ENCODE measurements around the gene SHOC2. TPM values are rescaled to one million over a fixed set of nuclear protein-coding genes. Genes with fewer than 3 reads are reported as not detected.
A peak's percentile ranks its signal among the peaks of the same experiment; 100 is the strongest.

SHOC2 gene
- total and polyA plus RNA-seq, 2 of the 13 experiments (the other 11 are each of a cell fraction or from before 2014, with no cell fraction given): 8.6 to 25.5 TPM

- peak; percentile 67; the same call in 1 of the 2 replicates for TF ChIP-seq PATZ1 (CRISPR knock-in tag; IDR thresholded peaks at IDR 0.05)
- no peak; the same call in 1 of the 2 replicates for TF ChIP-seq HOMEZ (CRISPR knock-in tag; IDR thresholded peaks at IDR 0.05; ENCODE audit: low read depth)
- no peak for TF ChIP-seq ZXDC (CRISPR knock-in tag; IDR thresholded peaks at IDR 0.05)
- no peak for TF ChIP-seq BATF2 (CRISPR knock-in tag; IDR thresholded peaks at IDR 0.05)
- TF ChIP-seq PRMT3 (CRISPR knock-in tag; IDR thresholded peaks at IDR 0.05; ENCODE audit: borderline replicate concordance, low read depth): no peak
- TF ChIP-seq HMG20B (CRISPR knock-in tag; conservative IDR thresholded peaks at IDR 0.05): no peak
- peak; percentile 63 for TF ChIP-seq HNRNPLL (IDR thresholded peaks at IDR 0.05; ENCODE audit: low read depth, low read length, poor library complexity, severe bottlenecking)
- no peak for TF ChIP-seq NFIB (CRISPR knock-in tag; IDR thresholded peaks at IDR 0.05; ENCODE audit: borderline replicate concordance)
- no peak for TF ChIP-seq GLI4 (CRISPR knock-in tag; IDR thresholded peaks at IDR 0.05; ENCODE audit: borderline replicate concordance)
- TF ChIP-seq CTCF (CRISPR knock-in tag; IDR thresholded peaks at IDR 0.05): peak; percentile 40
- TF ChIP-seq ZNF20 (CRISPR knock-in tag; IDR thresholded peaks at IDR 0.05): no peak
- peak; percentile 17; the same call in 1 of the 2 replicates for TF ChIP-seq HNF4A (CRISPR knock-in tag; IDR thresholded peaks at IDR 0.05)
- TF ChIP-seq RNF219 (CRISPR knock-in tag; IDR thresholded peaks at IDR 0.05): no peak
- 0 out of 2 replicates have a peak, but pooled peaks have one; percentile 54 for TF ChIP-seq SALL2 (CRISPR knock-in tag; IDR thresholded peaks at IDR 0.05)
- TF ChIP-seq SRSF4 (IDR thresholded peaks at IDR 0.05; ENCODE audit: low read depth, low read length, poor library complexity, severe bottlenecking): no peak
- TF ChIP-seq REL (CRISPR knock-in tag; conservative IDR thresholded peaks at IDR 0.05): no peak
- TF ChIP-seq SRF (IDR thresholded peaks at IDR 0.05; ENCODE audit: low read depth, low read length): peak; percentile 63
Observed at GRCh38 chr10:110918643-110919348, 608 bp upstream of the SHOC2 start, which contains the start of gene BBIP1 (continued).
